NT2/D1 (cell line): Measurements from ENCODE around the gene PDK2.

Experiments
- SUZ12 ChIP-seq: IDR thresholded peaks from 2 replicates; pipeline ENCODE4 v1.6.1; 2011; ENCODE audit not compliant: insufficient read length, insufficient read depth; ENCODE audit errors: extremely low read depth
- YY1 ChIP-seq: IDR thresholded peaks from 2 replicates; pipeline ENCODE4 v1.6.1; 2011; ENCODE audit not compliant: insufficient read length, insufficient read depth

DNA sequence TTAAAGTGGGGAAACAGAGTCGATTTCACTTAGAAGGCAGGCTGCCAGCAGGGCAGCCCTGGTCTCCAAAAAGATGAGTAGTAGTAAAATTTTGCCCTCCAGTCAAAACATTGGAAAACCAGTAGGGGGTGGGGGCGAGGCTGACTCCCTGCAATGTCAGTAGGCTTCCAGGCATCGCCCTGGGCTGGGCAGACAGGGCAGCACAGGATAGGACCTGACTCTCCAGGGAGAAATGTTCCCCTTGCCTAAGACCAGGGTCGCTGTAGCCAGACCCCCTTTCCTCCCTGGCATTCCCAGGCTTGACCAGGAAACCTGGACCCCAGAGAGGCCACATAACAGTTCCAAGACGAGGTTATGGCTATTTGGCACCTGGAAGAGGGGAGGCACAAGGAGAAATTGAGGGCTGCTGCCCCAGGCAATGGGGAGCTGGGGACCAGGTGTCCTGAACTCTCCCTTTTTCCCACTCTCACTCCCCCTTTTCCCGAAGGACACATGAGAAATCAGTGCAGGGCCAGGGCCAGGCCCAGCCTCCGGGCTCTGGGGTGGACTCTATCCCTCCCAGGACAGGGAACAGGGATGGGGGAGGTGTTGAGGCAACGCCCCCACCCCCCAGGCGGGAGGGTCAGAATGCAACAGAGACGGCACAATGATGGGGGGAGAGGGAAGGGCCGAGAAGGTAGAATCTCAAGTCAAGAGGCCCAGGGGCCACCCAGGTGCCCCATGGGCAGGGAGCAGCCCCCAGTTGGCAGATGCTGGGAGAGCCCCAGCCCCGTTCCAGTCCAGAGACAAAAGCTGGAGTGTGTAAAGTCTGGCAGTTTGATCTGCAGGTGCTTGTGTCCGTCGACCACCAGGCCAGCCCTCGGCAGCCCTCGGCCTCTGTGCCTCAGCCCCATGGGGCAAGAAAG lies 39.3 kb downstream of the PDK2 start:
- TF ChIP-seq SUZ12 (no peak), YY1 (no peak)
